Stimulated activated CD4-positive, alpha-beta T cell treated with anti-CD3 and anti-CD28 coated beads, Interleukin-15, amount 100 ng/mL, for 1 hour (primary cell): ENCODE measurements around the gene PDE4D.
"Not testable (repeated sequence)": the region's sequence is repeated elsewhere in the genome, so short reads cannot be mapped to it uniquely, and the experiment has no call there.

ENCODE experiments used
- DNase-seq, 2 donors: peaks; one replicate each; pipeline ENCODE4 v3.0.0-alpha.2; 2020; ENCODE audit warnings: low read depth in 1 of 2, low spot score in 1 of 2

Gene PDE4D

GRCh38 chr5:59064293-59064692 lies 829.2 kb downstream of the PDE4D start:
- no peak for DNase-seq

- no peak for DNase-seq
Observed at GRCh38 chr5:59062986-59063683, 830.4 kb downstream of the PDE4D start.

GRCh38 chr5:59061377-59061776 lies 832.1 kb downstream of the PDE4D start:
- no peak for DNase-seq

GRCh38 chr5:59058969-59059687 lies 834.4 kb downstream of the PDE4D start:
- no peak for DNase-seq

GRCh38 chr5:59058237-59058636 lies 835.3 kb downstream of the PDE4D start:
- DNase-seq: no peak

- DNase-seq: not testable (repeated sequence)
Observed at GRCh38 chr5:59056599-59056998, 836.9 kb downstream of the PDE4D start.

GRCh38 chr5:59055745-59056448 lies 837.6 kb downstream of the PDE4D start:
- DNase-seq: no peak

GRCh38 chr5:59054963-59055528 lies 838.5 kb downstream of the PDE4D start:
- DNase-seq: no peak

GRCh38 chr5:59051951-59052350 lies 841.6 kb downstream of the PDE4D start:
- DNase-seq: no peak

GRCh38 chr5:59049095-59049494 lies 844.4 kb downstream of the PDE4D start:
- DNase-seq: no peak

GRCh38 chr5:59042201-59043055 lies 851.1 kb downstream of the PDE4D start:
- DNase-seq: no peak

GRCh38 chr5:59041355-59041754 lies 852.2 kb downstream of the PDE4D start:
- DNase-seq: no peak

- no peak for DNase-seq
Observed at GRCh38 chr5:59040804-59041201, 852.7 kb downstream of the PDE4D start.

GRCh38 chr5:59040024-59040803 lies 853.3 kb downstream of the PDE4D start:
- no peak for DNase-seq

- peak; percentile 73 to 74 for DNase-seq
Observed at GRCh38 chr5:59039296-59040023, 854.1 kb downstream of the PDE4D start.

- DNase-seq: no peak
Observed at GRCh38 chr5:59038798-59039295, 854.7 kb downstream of the PDE4D start.

- no peak for DNase-seq
Observed at GRCh38 chr5:59037941-59038797, 855.4 kb downstream of the PDE4D start.

GRCh38 chr5:59037453-59037852 lies 856.1 kb downstream of the PDE4D start:
- DNase-seq: no peak
